HG03196 (cell line): ENCODE measurements around the gene S1PR5.
A peak's percentile ranks its signal among the peaks of the same experiment; 100 is the strongest.

ENCODE experiments used
- ATAC-seq: cut with Tn5 transposase; IDR thresholded peaks from one replicate; pipeline ENCODE4 v1.9.1; 2021; ENCODE audit not compliant: unreplicated experiment

Gene S1PR5

GRCh38 chr19:10516671-10517286 lies 468 bp downstream of the S1PR5 start:
- ATAC-seq = no peak

- no peak for ATAC-seq
Observed at GRCh38 chr19:10516064-10516385, 1.2 kb downstream of the S1PR5 start.

GRCh38 chr19:10514211-10515145 lies 2.8 kb downstream of the S1PR5 start:
- no peak for ATAC-seq

- ATAC-seq = no peak
Observed at GRCh38 chr19:10513223-10513622, 4.0 kb downstream of the S1PR5 start.

- ATAC-seq = no peak
Observed at GRCh38 chr19:10510301-10510802, 6.9 kb downstream of the S1PR5 start.

- no peak for ATAC-seq
Observed at GRCh38 chr19:10508707-10509106, 8.5 kb downstream of the S1PR5 start.

- ATAC-seq = no peak
Observed at GRCh38 chr19:10508036-10508435, 9.2 kb downstream of the S1PR5 start.

GRCh38 chr19:10505583-10506229 lies 11.5 kb downstream of the S1PR5 start:
- ATAC-seq = no peak

GRCh38 chr19:10503002-10503789 lies 14.1 kb downstream of the S1PR5 start, which contains the start of gene KEAP1:
KEAP1 (minus strand) TSS chr19:10503356; CDS start chr19:10500033, 3,323 bp downstream.
- peak; percentile 33 for ATAC-seq

- ATAC-seq = peak; percentile 83
Observed at GRCh38 chr19:10502524-10503001, 14.7 kb downstream of the S1PR5 start.

GRCh38 chr19:10501971-10502523 lies 15.2 kb downstream of the S1PR5 start:
- ATAC-seq = peak; percentile 37

- no peak for ATAC-seq
Observed at GRCh38 chr19:10500247-10500592, 17.0 kb downstream of the S1PR5 start.

GRCh38 chr19:10499550-10500246 lies 17.5 kb downstream of the S1PR5 start:
- no peak for ATAC-seq

GRCh38 chr19:10497371-10497770 lies 19.9 kb downstream of the S1PR5 start:
- ATAC-seq = no peak

GRCh38 chr19:10491472-10492047 lies 25.7 kb downstream of the S1PR5 start:
- ATAC-seq = no peak

GRCh38 chr19:10486551-10486950 lies 30.7 kb downstream of the S1PR5 start:
- ATAC-seq = no peak

- ATAC-seq = no peak
Observed at GRCh38 chr19:10478903-10479384, 38.3 kb downstream of the S1PR5 start.

- no peak for ATAC-seq
Observed at GRCh38 chr19:10478476-10478875, 38.8 kb downstream of the S1PR5 start.

GRCh38 chr19:10474962-10475451 lies 42.2 kb downstream of the S1PR5 start:
- no peak for ATAC-seq
